ENCODE results near the gene TFF3.

DNA sequence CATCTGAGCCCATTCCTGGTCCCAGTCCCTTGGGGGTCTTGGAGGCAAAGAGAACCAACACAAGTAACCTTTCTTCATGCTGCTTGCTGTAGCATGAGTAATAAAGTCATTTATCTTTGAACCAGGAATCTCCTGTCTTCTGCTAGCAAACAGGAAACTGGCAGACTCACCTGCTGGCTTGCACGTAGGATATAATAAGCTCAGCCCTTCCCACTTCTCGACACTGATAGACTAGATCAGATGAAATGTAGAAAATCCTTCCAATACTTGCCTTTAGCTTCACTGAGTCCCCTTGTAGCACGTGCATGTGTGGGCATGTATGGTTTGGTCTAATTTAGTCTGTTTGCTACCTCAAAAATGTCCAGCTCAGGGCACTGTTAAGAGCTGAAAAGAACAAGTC, 42.1 kb upstream of the TFF3 start:
- TF ChIP-seq, protein P1, sequence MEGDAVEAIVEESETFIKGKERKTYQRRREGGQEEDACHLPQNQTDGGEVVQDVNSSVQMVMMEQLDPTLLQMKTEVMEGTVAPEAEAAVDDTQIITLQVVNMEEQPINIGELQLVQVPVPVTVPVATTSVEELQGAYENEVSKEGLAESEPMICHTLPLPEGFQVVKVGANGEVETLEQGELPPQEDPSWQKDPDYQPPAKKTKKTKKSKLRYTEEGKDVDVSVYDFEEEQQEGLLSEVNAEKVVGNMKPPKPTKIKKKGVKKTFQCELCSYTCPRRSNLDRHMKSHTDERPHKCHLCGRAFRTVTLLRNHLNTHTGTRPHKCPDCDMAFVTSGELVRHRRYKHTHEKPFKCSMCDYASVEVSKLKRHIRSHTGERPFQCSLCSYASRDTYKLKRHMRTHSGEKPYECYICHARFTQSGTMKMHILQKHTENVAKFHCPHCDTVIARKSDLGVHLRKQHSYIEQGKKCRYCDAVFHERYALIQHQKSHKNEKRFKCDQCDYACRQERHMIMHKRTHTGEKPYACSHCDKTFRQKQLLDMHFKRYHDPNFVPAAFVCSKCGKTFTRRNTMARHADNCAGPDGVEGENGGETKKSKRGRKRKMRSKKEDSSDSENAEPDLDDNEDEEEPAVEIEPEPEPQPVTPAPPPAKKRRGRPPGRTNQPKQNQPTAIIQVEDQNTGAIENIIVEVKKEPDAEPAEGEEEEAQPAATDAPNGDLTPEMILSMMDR (IDR thresholded peaks at IDR 0.05; ENCODE audit: low read depth, low read length) = no peak
- TF ChIP-seq POLR2A (IDR thresholded peaks at IDR 0.05; ENCODE audit: extremely low read depth, insufficient read length) = no peak
